GM23338 (cell line): ENCODE measurements around the gene CYP27A1. TPM values are rescaled to one million over a fixed set of nuclear protein-coding genes. Genes with fewer than 3 reads are reported as not detected.

Experiments used
- ATAC-seq: fragments of 200-7000 bp; cut with Tn5 transposase; 3 replicates; pipeline ENCODE4 v1.9.1; 2020
- DNase-seq: peaks from one replicate; pipeline ENCODE4 v3.0.0-alpha.2; 2015; ENCODE audit warnings: low spot score
- H2AFZ ChIP-seq: fragments of 200-600 bp; sonication (generic); 2 replicates; pipeline ENCODE4 v1.8.0; 2016; ENCODE audit warnings: antibody characterized with exemption, mild to moderate bottlenecking, moderate library complexity
- H3F3A ChIP-seq: fragments of 200-600 bp; sonication (generic); replicated peaks from 2 replicates; pipeline ENCODE4 v1.8.0; 2017; ENCODE audit warnings: antibody characterized with exemption, mixed run types, low read depth
- H3K27ac ChIP-seq: fragments of 200-600 bp; sonication (generic); 2 replicates; pipeline ENCODE4 v1.6.1; 2016; ENCODE audit warnings: low read depth
- H3K27me3 ChIP-seq: fragments of 200-600 bp; sonication (generic); 2 replicates; pipeline ENCODE4 v1.8.0; 2016; ENCODE audit warnings: mild to moderate bottlenecking, mixed run types, moderate library complexity; ENCODE audit not compliant: insufficient read depth
- H3K36me3 ChIP-seq: fragments of 200-600 bp; sonication (generic); 2 replicates; pipeline ENCODE4 v1.8.0; 2016; ENCODE audit warnings: mild to moderate bottlenecking; ENCODE audit not compliant: insufficient read depth
- H3K4me1 ChIP-seq: fragments of 200-600 bp; sonication (generic); 2 replicates; pipeline ENCODE4 v1.8.0; 2016; ENCODE audit warnings: mild to moderate bottlenecking, moderate library complexity; ENCODE audit not compliant: insufficient read depth
- H3K4me2 ChIP-seq: fragments of 200-600 bp; sonication (generic); 2 replicates; pipeline ENCODE4 v1.7.1; 2017; ENCODE audit warnings: mixed run types
- H3K4me3 ChIP-seq: fragments of 200-600 bp; sonication (generic); 2 replicates; pipeline ENCODE4 v1.6.1; 2016; ENCODE audit warnings: mixed run types
- H3K79me2 ChIP-seq: fragments of 200-600 bp; sonication (generic); replicated peaks from 2 replicates; pipeline ENCODE4 v1.8.0; 2017; ENCODE audit warnings: mild to moderate bottlenecking; ENCODE audit not compliant: insufficient read depth
- H3K9me2 ChIP-seq: fragments of 200-600 bp; sonication (generic); 2 replicates; pipeline ENCODE4 v1.8.0; 2017; ENCODE audit not compliant: insufficient read depth
- H4K20me1 ChIP-seq: fragments of 200-600 bp; sonication (generic); replicated peaks from 2 replicates; pipeline ENCODE4 v1.8.0; 2017; ENCODE audit warnings: mild to moderate bottlenecking; ENCODE audit not compliant: insufficient read depth
- H3K27ac Mint-ChIP-seq: 2 replicates; pipeline ENCODE4 v1.8.0; 2020; ENCODE audit warnings: inconsistent platforms, mild to moderate bottlenecking, moderate library complexity, mixed read lengths
- H3K27me3 Mint-ChIP-seq: 3 replicates; pipeline ENCODE4 v1.8.0; 2022; ENCODE audit warnings: low read depth, mild to moderate bottlenecking, moderate library complexity, mixed read lengths, inconsistent platforms; ENCODE audit not compliant: insufficient read depth, poor library complexity
- H3K36me3 Mint-ChIP-seq: 3 replicates; pipeline ENCODE4 v1.8.0; 2021; ENCODE audit warnings: low read depth, mild to moderate bottlenecking, inconsistent platforms, moderate library complexity, mixed read lengths
- H3K4me1 Mint-ChIP-seq: 3 replicates; pipeline ENCODE4 v1.8.0; 2020; ENCODE audit warnings: mild to moderate bottlenecking, inconsistent platforms, mixed read lengths
- H3K4me3 Mint-ChIP-seq: 3 replicates; pipeline ENCODE4 v1.8.0; 2021; ENCODE audit warnings: moderate library complexity, mild to moderate bottlenecking, inconsistent platforms, mixed read lengths
- H3K9me3 Mint-ChIP-seq: 3 replicates; pipeline ENCODE4 v1.8.0; 2020; ENCODE audit warnings: moderate library complexity, mild to moderate bottlenecking, inconsistent platforms, mixed read lengths
- CREB1 ChIP-seq: fragments of 250-450 bp; sonication (Bioruptor Pico); IDR thresholded peaks from 2 replicates; pipeline ENCODE4 v1.5.0; 2020; ENCODE audit warnings: low read depth, mild to moderate bottlenecking, moderate library complexity
- ETS1 ChIP-seq: IDR thresholded peaks from 2 replicates; pipeline ENCODE4 v1.6.1; 2016; ENCODE audit warnings: antibody characterized with exemption
- EZH2 ChIP-seq: fragments of 200-600 bp; sonication (generic); IDR thresholded peaks from one replicate; pipeline ENCODE4 v1.8.0; 2017; ENCODE audit warnings: antibody characterized with exemption, mild to moderate bottlenecking, low read depth; ENCODE audit not compliant: unreplicated experiment
- EZH2phosphoT487 ChIP-seq: fragments of 200-600 bp; sonication (generic); IDR thresholded peaks from one replicate; pipeline ENCODE4 v1.8.1; 2018; ENCODE audit warnings: antibody characterized with exemption; ENCODE audit not compliant: unreplicated experiment
- JUNB ChIP-seq: IDR thresholded peaks from one replicate; pipeline ENCODE4 v1.6.1; 2016; ENCODE audit warnings: antibody characterized with exemption; ENCODE audit not compliant: unreplicated experiment
- POLR2AphosphoS5 ChIP-seq: IDR thresholded peaks from 2 replicates; pipeline ENCODE4 v1.6.1; 2016; ENCODE audit warnings: antibody characterized with exemption, low read depth
- STAT1 ChIP-seq: IDR thresholded peaks from one replicate; pipeline ENCODE4 v1.6.1; 2016; ENCODE audit warnings: antibody characterized with exemption; ENCODE audit not compliant: unreplicated experiment
- ZNF462 ChIP-seq: fragments of 250-450 bp; sonication (Bioruptor Pico); IDR thresholded peaks from 2 replicates; pipeline ENCODE4 v1.5.0; 2020; ENCODE audit warnings: mild to moderate bottlenecking, moderate library complexity
- polyA plus RNA-seq: library from polyadenylated mRNA; unstranded; fragments of >200 nt; fragmentation: Nextera tagmentation; extraction: Ambion mirVana; gene quantifications from 2 replicates; pipeline ENCODE4 v1.2.1, GENCODE V29; 2016
- total RNA-seq: library from RNA; depleted of rRNA; stranded (reverse); fragments of >200 nt; shearing (Covaris generic); gene quantifications from 2 replicates; pipeline ENCODE4 v1.2.3, GENCODE V29; 2014

The CYP27A1 gene
- total and polyA plus RNA-seq, 2 experiments from 2014 or later, result 2.2 to 6.9 TPM

GRCh38 chr2:218786133-218786532 lies 4.2 kb downstream of the CYP27A1 start:
- H3K27me3 Mint-ChIP-seq, result peaks cover 25% of the 10 kb centered on the region
- no peak for TF ChIP-seq EZH2phosphoT487
- TF ChIP-seq JUNB, result no peak
- TF ChIP-seq EZH2, result no peak
- no peak for TF ChIP-seq ETS1
- no peak for TF ChIP-seq ZNF462 (CRISPR knock-in tag)
- TF ChIP-seq STAT1, result no peak
- no peak for TF ChIP-seq CREB1 (CRISPR knock-in tag)
- TF ChIP-seq POLR2AphosphoS5, result no peak
- Histone ChIP-seq H3K27ac (no peak overlapping the region), H3K4me3 (no peak overlapping the region), H3K4me2 (no peak overlapping the region), H3K27me3 (peaks cover 40% of the 10 kb centered on the region), H3K4me1 (no peaks in the 10 kb centered on the region), H2AFZ (no peak overlapping the region), H3K36me3 (no peaks in the 10 kb centered on the region), H3K9me2 (no peaks in the 10 kb centered on the region), H4K20me1 (peaks cover 5% of the 10 kb centered on the region), H3F3A (0 out of 2 replicates have a peak, but pooled peaks cover 3% of the 10 kb centered on the region), H3K79me2 (no peaks in the 10 kb centered on the region)
- H3K9me3 Mint-ChIP-seq, result no peaks in the 10 kb centered on the region; the same call in 2 of the 3 replicates
- no peaks in the 10 kb centered on the region for H3K36me3 Mint-ChIP-seq
- no peak overlapping the region for H3K4me3 Mint-ChIP-seq
- H3K27ac Mint-ChIP-seq, result no peak overlapping the region
- H3K4me1 Mint-ChIP-seq, result peaks cover 10% of the 10 kb centered on the region
- ATAC-seq (no peak), DNase-seq (no peak)
